NCI-H82 treated with DMSO at 0.1 percent for 48 hours (cell line): Measurements from ENCODE around the gene GNB1.
A peak's percentile ranks its signal among the peaks of the same experiment; 100 is the strongest.
"Not testable (repeated sequence)": the region's sequence is repeated elsewhere in the genome, so short reads cannot be mapped to it uniquely, and the experiment has no call there.

Experiments used
- DNase-seq: peaks from one replicate; lab custom pipeline; 2025; ENCODE audit not compliant: unreplicated experiment; lab: John Stamatoyannopoulos, UW

GNB1 gene

DNA sequence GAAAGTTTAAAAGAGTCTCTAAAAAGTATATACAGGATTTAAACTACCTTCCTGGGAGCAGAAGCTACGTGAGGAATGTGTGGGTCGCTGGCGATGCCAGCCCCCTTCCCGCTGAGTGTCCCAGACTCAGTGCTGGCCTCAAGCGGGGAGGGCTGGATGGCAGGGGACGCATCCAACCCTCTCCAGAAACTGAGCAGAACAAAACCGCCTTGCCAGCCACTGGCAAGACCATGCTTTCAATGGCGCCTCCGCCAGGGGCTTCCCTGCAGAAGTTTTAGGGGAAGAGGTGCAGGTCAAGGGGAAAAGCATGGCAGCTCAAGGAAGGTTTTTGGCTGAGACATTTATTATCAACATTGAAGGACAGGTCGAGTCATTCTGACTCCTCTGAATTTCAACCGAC, 138.7 kb downstream of the GNB1 start:
- no peak for DNase-seq

DNA sequence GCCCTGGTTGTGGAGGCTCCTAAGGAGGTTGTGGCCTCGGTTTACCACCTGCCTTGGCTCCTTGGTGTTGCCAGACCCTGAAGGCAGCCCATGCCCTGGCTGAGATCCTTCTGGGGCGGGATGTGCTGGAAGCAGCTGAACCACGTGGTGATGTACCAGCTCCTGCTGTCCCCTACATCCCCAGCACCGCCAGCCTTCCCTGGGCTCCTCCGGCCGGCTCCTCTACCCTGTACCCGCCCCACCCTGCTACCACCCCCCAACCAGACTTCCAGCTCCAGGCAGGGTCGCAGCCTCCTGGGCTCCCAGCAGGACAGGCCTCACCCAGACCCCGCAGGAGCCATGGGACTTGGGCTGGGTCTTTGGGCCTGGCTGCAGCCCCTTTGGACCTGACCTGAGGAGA, 140.9 kb downstream of the GNB1 start:
- not testable (repeated sequence) for DNase-seq

DNA sequence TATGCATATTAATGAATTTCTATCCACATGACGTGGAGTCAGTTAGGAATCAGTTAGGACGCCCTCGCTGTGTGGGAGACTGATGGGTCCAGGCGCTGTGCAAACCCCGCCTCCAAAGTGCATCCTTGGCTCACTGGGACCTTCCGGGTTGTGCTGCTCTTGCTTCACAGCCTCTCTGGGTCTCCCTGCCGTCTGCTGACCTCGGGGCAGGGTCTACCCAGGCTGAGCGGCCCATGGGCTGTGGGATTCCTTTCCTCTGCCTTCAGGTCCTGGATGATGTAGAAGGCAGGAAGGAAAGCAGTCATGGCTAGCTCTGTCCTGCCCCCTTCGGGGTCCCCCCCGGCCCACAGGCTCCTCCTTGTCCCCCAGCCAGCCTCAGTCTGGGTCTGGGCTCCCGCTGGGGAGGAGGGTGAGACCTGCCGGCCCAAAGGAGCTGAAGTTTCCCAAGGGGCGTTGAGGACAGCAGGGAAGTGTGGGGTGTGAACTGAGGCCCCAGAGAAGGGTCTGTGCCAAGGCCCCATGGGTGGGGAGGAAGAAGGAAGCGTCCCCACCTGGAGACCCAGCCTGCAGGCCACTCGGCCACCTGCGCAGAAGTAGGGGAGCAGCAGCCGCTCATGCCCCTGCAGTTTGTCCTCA, 142.1 kb downstream of the GNB1 start:
- no peak for DNase-seq

DNA sequence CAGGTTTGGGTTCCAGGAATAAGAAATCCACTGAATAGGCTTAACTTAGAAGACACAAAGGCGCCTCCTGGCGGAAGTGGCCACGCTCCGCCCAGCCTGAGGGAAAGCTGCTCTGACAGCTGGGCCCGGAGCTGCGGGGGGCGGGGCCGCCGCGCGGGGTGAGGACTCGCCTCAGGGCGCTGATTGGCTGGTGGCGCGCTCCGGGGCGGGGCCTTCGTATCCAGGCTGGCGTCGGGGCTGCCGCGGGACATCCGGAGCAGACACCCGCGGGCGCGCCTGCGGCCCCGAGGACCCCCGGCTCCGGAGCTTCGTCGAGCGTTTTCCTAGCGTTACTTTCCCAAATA, 144.3 kb downstream of the GNB1 start:
- DNase-seq: not testable (repeated sequence)

DNA sequence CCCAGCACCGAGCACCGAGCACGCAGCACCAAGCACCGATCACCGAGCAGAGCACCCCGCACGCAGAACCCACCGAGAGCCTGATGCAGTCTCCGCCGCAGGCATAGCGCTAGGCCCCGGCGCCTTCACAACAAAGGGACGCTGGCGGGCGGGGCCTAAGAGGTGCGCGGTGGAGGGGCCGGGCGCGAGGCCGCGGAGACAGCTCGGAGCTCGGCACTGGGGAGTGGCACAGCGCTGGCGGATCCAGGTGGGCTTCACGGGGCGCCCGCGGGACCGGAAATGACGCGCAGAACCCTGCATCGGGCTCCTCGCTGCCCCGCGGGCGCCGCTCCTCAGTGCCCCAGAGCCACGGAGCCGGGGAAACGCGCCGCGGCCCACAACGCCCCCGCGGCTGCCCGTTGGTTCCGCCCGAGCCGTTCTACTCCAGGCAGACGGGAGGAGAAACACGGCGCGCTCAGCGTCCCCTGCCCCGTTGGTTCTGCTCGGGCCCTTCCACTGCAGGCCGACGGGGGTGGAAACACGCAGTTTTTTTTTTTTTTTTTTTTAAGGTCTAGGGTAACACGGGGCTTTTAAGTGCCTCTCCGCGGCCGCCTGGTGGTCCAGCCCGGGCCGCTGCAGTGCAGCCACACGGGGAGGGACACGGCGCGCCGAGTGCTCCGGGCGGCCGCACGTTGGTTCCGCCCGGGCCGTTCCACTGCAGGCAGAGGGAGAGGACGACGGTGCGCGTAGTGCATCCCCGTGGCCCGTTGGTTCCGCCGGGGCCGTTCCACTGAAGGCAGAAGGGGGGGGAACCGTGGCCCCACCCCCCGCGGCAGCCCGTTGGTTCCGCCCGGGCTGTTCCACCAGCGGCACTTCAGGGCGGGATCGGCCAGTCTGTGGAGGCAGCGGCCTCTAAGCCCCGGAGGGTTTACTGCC, 145.0 kb downstream of the GNB1 start:
- DNase-seq: peak; percentile 22

DNA sequence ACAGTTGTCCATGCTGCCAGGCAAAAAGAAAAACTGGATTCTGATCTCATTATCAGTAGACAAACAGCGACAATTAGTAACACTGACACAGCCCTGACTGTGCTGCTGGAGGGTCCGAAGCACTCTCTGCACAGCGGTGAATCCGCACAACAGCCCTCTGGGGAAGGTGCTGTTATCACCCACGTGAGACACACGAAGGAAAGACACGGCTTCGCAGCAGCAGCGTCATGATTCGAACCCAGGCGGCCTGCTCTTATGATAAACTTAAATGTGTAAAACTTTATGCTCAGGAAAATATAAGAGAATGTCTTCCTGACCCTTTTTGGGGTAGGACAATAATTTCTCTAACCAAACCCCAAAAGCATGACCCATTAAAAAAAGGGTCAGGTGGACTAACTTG, 148.4 kb downstream of the GNB1 start:
- not testable (repeated sequence) for DNase-seq

DNA sequence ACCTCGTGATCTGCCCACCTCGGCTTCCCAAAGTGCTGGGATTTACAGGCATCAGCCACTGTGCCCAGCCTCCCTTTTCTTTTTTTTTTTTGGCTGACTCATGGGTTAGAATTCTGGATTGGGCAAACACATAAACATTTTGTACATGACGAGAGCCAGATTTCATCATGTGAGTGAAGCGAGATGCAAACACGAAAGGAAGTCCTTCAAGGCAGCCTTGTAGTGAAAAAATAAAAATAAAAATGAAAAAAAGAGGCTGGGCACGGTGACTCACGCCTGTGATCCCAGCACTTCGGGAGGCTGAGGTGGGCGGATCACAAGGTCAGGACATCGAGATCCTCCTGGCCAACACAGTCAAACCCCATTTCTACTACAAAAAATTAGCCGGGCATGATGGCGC, 149.9 kb downstream of the GNB1 start:
- DNase-seq: not testable (repeated sequence)

DNA sequence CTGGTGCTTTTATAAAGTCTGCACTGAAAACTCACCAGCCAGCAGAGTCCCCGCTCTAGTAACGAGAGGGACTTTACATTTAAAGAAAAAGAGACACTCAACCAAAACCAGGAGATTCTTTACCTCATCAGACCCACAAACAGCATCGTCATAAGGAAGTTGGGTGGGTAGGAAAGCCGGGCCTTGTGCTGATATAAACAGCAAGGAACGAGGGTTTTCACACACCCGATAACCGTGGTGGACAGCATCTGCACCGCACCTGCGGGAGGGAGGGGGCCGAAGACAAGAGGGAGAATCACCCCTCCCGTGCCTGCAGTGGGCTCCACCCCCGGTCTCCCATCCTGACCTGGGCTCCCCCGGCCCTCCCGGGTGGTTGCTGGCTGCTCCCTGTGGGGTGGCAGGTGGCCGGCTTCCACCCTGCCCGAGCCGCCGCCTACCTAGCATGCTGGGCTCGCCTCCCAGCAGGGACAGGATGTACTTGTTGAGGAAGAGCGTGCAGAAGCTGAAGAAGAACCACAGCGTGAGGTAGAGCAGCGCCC, 152.0 kb downstream of the GNB1 start:
- not testable (repeated sequence) for DNase-seq

DNA sequence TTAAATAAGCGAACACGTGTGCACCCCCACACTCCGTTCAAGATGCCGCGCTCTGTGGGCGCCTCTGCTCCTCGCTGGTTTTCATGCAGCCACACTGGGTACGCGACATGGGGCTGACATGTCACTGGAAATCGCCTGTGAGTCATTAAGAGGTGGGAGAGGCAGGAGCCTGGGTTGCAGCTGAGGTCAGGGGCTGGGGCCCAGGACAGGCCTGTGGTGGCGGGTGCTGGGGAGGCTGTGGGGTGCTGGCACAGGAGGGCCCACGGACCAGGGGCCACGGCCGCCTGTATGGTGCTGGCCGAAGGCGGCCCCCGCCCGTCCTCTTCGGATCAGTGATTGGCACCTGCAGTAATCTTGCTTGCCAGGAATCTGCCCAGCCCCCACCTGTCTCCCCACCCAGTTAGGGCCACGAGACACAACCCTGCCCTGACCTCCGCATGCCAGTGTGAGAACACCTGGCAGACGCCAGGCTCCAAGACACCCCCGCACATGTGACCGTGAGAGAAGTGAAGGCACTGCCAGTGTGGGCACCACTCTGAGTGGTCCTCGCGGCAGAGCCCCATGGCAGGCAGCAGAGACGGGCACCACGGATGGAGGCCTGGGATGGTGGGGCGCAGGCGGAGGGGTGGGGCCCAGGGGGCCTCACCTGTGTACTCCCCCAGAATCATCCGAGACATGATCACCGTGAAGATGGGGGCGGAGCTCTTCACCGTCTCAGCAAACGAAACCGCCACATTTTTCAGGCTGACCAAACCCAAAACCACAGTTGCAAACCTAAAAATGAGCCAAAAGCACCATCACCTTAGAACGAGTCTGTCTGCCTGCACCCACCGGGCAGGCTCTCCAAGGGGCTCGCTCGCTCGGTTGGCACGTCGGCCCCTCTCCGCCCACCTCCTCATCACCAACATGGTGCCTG, 153.0 kb downstream of the GNB1 start:
- DNase-seq: not testable (repeated sequence)
